Renal pelvis (tissue), 4 donors: ENCODE data around the gene IGFALS. TPM values are rescaled to one million over a fixed set of nuclear protein-coding genes. Genes with fewer than 3 reads are reported as not detected.
A peak's percentile ranks its signal among the peaks of the same experiment; 100 is the strongest.

Experiments used
- DNase-seq: peaks from one replicate; pipeline ENCODE4 v3.0.0-alpha.2; 2013
- polyA plus RNA-seq, 3 donors: library from polyadenylated mRNA; unstranded; fragments of 120-200 nt; gene quantifications; one replicate each; pipeline ENCODE4 v1.2.1, GENCODE V29; 2013; ENCODE audit not compliant: insufficient read length in 3 of 3

Gene IGFALS
- polyA plus RNA-seq, 3 donors, result 2.4 to 4.2 (median 3.9) TPM

DNA sequence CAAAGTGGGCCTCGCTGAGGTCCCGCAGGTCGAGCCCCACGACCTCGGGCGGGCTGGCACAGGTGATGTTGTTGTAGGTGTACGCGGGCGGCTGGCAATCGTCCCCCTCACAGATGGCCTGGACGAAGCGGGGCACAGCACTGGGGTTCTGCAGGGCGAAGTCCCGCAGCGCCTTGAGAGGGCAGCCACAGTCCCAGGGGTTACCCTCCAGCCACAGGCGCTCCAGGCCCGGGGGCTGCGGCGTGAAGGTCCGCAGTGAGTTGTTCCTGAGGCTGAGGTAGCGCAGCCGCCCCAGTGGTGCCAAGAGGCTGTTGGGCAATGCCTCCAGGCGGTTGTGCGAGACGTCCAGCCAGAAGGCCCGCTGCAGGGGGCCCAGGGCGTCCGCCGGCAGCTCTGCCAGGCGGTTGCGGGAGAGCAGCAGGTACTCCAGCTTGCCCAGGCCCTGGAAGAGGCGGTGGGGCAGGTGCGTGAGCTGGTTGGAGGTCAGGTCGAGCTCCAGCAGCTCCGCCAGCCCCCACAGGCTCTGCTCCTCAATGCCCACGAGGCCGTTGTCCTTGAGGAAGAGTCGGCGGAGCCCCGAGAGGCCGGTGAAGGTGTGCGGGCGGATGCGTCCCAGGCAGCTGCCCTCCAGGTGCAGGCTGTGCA is 2.8 kb downstream of the IGFALS start:
- no peak for DNase-seq

GRCh38 chr16:1790261-1790610 is 3.3 kb downstream of the IGFALS start:
- DNase-seq, result no peak

DNA sequence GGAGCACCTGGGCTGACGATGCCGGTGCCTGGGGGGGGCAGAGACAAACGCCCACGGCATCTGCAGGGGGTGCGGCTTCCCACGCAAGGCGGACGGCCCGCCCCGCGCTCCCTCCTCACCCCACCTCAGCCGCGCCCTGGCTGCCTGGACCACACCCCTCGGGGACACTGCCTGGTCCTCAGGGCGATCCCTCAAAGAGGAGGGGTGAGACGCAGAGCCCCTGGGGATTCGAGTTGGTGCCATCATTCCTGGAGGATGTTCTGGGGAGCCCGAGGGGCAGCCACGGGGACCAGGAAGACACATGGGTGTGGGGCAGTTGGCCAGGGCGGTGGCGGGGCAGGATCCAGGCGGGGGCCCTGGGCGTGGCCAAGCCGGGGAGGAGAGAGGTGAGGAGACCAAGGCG is 3.9 kb downstream of the IGFALS start:
- DNase-seq, result no peak

DNA sequence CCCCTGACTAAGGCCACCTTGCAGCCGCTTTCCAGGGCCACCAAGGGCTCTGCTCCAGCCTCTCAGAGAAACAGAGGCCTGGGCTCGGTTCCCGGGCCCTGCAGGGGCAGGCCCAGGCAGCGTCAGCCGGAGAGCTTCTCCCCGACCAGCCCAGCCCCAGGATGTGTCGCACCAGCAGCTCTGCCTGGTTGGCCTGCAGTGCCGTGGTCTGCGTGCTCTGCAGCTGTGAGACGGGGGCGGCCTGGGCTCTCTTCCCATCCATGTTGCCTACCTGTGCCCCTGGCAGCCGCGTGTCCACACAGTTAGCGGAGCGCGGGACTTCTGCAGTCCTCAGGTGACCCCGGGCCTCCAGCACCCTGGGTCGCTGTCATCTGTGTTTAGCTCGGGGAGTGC is 4.8 kb downstream of the IGFALS start:
- no peak for DNase-seq

DNA sequence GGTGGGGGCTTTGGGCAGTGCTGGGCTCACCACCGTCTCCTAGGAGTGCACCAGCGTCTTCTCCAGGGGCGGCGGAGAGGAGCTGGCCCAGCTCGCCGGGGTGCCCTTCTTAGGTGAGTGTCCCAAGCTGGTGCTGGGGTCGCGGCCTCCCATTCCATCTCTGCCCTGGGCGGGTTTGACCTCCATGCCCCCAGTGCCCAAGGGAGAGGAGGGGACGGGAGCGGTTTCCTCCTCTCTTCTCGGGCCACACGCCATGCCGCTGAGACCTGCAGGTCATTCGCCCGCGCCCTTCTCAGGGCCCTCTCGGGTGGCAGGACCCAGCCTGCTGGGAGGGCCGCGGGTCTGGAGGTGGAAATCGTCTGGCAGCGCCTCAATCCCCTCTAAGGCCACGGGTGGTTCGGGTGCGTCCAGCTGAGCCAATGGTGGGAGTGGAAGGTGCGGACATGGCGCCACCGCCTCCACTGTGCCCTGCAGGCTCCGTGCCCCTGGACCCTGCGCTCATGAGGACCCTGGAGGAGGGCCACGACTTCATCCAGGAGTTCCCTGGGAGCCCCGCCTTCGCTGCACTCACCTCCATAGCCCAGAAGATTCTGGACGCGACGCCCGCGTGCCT is 5.3 kb downstream of the IGFALS start:
- DNase-seq, result no peak

DNA sequence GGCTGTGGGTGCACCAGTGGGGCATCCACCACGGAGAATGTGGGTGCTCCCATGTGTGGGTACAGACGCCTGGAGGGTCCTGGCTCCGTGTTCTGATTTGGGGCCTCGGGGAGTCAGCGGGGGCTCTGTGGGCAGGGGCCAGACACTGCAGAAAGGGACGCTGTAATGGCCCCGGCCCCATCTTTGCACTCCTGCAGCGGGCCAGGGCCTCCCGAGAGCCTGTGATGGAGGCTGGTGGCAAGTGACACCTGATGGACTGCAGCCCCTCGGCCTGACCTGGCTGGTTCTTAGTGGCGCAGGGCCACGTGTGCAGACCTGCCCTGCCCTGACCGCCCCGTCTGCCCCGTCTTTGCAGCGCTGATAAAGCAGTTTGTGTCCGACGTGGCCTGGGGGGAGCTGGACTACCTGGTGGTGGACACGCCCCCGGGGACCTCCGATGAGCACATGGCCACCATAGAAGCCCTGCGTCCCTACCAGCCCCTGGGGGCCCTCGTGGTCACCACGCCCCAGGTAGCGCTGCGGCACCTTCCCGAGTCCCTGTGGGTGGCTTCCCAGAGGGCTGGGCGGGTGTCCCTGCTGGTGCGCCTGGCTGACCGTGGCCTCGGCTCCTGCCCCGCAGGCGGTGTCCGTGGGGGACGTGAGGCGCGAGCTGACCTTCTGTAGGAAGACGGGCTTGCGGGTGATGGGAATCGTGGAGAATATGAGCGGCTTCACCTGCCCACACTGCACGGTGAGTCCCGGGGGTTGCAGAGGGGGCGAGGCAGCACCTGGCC is 6.0 kb downstream of the IGFALS start:
- no peak for DNase-seq

DNA sequence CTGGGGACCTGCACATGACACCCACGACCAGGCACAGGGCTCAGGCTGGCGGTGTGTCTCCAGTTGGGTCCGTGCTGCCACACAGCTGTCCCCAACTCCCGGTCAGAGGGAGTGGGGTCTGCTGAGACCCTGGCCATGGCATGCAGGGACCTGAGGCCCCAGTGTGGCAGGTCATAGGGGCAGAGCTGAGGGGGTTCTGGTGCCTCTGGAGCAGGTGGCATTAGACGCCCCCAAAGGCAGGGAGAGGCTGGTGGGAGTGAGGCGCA is 6.5 kb downstream of the IGFALS start:
- DNase-seq, result no peak

DNA sequence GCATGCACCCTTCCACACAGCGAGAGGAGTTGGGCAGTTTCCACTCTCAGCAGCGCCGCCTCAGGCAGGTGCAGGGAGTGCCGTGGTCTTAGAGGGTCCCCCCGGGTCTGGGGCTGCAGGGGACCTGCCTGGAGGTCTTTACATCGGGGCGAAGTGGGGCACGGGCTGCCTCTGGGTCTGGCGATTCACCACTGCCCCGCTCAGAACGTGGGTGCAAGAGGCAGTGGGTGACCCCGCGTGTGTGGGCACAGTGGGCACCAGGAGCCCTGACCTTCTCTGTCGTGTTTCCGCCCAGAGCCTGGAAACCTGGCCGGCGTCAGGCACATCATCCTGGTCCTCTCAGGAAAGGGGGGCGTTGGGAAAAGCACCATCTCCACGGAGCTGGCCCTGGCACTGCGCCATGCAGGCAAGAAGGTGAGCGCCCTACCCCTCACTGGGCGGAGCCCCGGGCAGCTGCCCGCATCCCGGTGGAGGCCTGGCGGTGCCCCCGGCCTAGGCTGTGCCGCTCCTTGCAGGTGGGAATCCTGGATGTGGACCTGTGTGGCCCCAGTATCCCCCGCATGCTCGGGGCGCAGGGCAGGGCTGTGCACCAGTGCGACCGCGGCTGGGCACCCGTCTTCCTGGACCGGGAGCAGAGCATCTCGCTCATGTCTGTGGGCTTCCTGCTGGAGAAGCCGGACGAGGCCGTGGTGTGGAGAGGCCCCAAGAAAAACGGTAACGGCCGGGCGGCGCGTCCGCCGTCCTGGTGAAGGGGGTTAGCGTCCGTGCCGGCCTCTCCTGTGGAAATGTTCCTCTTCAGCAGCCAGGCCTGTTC is 7.1 kb downstream of the IGFALS start:
- no peak for DNase-seq

GRCh38 chr16:1785846-1786170 is 7.7 kb downstream of the IGFALS start:
- DNase-seq, result no peak

- DNase-seq, result no peak
These were observed 8.3 kb downstream of the IGFALS start for GRCh38 chr16:1784977-1785845.

GRCh38 chr16:1782408-1783264 is 10.9 kb downstream of the IGFALS start, which contains the start of the genes NUBP2 and SPSB3:
Gene NUBP2 (plus strand): TSS chr16:1782960. CDS start chr16:1783021, 61 bp downstream.
Gene SPSB3 (minus strand): TSS chr16:1782571. CDS start chr16:1781483, 1,088 bp downstream.
- DNase-seq, result peak; percentile 100

DNA sequence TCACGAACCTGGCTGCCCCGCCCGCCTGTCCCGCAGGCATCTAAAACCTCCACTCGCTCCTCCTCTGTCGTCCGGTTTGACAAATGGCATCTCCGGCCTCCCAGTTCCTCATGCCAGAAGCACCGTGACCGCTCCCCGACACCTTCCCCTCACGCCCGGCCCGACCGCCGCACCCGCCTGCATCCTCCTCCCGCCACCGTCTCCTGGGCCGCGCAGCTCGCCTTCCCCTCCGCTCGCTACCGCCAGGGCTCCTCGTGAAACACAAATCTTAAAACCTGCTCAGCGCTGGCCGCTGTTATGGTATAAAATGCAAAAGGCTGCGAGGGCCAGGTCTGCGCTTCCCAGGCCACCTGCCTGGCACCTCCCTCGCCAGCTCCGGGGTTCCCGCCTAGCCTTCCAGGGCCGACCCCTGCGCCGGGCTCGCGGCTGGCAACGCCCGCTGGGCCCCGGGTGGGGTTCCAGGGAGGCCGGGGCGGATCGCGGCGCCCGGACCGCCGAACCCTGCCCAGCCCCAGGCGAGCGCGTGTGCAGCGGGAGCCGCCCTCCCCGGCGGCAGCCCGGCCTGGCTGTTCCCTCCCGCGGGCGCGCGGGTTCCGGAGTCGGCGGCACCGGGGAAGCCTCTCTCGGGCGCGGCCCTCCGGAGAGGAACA is 11.6 kb downstream of the IGFALS start:
- no peak for DNase-seq

DNA sequence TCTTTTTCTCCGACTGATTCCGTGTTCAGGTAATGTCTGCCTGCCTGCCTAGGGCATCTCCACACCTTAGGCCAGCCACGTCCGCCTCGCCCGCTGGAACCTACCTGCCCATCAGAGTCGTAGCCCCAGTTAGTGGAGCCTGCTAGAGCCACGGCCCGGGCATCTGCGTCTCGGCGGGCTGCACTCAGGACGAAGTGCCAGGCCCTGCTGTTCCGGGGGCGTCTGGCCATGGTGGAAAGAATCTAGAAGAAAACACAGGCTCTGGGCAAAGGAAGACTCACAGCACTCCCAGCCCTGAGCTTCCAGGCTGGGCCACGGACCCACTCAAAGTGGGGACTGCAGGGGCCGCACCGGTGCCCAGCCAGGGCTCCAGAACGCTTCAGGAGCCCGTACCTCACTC is 12.3 kb downstream of the IGFALS start:
- no peak for DNase-seq

- DNase-seq, result no peak
These were observed 12.8 kb downstream of the IGFALS start for GRCh38 chr16:1780677-1781072.

DNA sequence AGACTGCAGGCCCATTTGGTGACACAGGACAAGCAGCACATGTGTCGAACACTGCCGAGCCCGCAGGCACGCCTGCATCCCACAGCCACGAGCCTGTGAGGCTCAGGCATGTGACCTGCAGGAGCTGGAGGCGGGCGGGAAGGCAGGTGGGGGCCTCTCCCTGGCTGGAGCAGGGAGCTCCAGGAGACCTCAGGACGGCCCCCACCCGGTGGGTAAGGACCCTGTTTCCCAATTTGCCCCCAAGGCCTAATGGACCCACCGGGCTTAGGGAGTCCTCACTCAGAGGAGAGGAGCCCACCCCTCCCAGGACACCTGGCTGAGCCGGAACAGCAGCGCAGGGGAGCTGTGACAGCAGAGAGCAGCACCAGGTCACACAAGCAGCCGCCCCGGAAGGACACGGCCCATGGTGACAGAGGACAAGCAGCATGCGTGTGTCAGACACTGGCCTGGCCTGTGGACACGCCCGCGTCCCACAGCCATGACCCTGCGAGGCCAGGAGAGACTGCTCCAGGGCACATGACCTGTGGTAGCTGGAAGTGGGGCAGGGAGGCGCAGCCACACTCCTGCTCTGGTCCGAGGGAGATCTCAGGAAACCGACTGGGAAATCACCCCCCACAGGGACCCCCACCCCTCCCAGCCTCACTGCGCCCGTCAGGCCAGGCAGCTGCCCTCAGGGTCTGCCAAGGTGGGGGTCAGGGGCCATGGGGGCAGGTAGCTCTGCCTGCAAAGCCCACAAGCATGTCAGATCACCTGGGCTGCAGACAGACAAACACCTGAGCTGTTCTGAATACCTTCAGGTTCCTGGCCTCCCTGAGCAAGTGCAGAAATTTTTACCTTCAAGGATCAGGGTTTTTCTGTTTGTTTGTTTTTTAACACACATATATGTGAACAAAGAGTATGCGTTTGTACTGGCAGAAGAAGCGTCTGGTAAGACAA is 13.5 kb downstream of the IGFALS start:
- DNase-seq, result no peak

GRCh38 chr16:1779234-1779701 is 14.2 kb downstream of the IGFALS start:
- no peak for DNase-seq

- no peak for DNase-seq
These were observed 15.0 kb downstream of the IGFALS start for GRCh38 chr16:1778200-1779179.
